NCI-H446 treated with DMSO at 0.1 percent for 48 hours (cell line): Measurements from ENCODE around the gene SLC35F1.

Source experiments
- DNase-seq: peaks from one replicate; lab custom pipeline; 2025; lab: John Stamatoyannopoulos, UW

The SLC35F1 gene

DNA sequence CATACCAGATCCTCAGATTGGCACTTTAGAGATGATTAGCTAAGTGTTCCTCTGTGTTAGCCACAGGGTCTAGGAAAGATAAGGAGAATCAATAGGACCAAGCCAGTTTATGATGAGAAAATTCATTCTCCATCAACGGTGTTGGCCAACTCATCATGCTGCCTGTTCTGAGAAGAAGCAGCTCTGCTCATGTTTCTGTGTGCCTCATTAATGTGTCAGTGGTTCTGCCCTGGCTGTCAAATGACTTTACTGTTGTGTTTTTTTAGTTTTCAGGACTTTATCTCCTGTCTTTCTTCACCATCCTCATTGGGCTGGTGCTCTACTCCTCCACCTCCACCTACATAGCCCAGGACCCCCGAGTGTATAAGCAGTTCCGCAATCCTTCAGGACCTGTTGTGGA is 406.7 kb downstream of the SLC35F1 start:
- no peak for DNase-seq

DNA sequence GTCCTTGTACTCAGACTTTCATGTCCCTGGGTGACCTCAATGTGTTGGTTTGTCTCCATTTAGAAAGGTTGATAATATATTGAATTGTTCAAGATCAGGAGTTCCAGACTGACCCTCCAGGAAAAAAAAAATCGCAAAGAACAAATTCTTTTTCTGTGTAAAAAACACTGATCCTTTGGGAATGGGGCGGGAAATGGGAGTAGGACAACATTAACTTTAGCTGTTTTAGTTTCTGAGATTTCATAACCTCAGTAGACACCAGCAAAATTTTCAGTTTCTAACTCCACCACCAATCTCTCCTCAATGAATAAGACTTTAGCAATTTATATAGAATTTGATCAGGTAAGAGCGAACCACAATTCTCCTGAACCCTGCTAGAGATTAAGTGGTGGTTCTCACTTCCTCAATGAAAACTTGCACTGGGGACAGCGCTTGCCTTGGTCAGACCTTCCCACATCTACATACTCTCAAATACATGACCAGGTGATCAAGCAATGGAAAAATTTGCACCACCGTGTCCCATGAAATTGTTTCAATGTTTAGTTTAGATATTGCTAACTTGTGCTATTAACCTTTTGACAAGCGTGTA is 409.8 kb downstream of the SLC35F1 start:
- DNase-seq, result no peak

DNA sequence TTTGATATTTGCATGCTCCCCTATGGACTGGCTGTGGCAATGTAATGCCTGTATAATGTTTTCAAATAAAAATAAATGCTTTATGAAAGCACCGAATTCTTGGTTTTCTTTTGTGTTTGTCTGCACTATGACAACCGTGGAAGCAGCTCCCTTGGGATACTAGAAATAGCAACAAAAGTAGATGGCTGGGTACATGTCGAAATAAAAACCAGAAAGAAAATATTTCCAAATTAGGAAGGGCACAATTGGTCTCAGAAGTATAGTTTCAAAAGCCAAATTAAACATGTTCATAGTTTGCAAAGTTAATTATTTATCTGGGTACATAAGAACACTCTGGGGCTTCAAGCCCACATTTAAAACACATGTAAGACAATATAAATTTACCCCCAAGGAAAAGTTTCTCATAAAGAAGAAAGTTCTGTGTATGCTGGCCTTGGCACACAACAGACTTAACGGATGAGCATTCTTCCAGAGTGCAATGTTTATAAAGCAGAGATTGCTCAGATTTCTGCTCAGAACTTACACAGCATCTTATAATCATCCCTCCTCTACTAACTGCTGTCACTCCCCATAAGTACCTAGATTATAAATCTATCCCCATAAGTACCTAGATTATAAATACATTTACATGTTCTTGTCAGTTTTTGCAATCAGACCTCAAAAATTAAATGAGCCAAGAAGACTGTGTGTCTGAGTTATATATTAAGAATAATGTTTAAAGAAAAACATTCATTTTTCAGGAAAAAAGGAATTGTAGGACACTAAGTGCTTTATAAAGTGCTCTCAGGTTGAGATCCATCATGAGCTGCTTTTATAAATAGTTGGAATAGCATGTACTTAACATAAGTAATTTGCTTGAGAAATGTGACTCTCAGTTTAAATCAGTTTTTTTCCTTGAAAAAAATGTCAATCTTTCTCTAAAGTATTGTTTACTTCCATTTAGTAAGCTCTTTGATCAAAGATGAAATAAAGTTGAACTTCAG is 410.8 kb downstream of the SLC35F1 start:
- DNase-seq, result no peak

DNA sequence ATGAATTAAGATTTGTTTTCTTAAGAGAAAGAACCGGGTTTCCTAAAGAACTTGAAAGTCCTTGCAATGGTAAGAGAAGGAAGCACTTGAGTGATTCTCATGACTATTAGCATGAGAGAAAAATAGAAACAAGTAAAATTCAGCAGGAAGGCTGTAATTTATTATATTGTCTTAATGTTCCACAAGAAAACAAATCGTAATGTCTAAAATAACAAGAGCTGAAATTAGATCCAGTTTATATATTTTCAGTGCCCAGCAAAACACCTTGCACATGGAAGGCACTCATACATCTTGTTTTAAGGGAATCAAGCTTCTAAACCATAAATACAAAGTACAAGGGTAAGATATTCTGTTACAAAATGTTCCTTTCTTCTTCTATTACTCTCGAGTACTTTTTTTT is 411.6 kb downstream of the SLC35F1 start:
- no peak for DNase-seq

DNA sequence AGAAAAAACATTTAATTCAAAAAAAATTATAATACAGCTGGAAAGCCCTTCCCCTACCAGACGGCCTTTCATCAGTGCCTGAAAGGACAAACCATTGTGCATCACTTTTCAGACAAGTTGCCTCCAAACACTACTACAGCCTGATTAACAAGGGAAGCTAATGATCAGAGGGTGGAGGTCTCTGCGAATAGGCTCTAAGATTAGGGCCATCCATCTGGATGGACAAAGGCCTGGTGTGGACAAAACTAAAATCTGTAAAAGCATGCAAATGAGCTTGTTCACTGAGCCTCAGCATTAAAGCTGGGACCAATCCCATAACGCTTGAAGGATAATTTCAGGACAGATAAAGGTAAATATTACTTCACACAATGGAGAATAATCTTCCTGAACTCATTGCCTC is 412.4 kb downstream of the SLC35F1 start:
- no peak for DNase-seq

DNA sequence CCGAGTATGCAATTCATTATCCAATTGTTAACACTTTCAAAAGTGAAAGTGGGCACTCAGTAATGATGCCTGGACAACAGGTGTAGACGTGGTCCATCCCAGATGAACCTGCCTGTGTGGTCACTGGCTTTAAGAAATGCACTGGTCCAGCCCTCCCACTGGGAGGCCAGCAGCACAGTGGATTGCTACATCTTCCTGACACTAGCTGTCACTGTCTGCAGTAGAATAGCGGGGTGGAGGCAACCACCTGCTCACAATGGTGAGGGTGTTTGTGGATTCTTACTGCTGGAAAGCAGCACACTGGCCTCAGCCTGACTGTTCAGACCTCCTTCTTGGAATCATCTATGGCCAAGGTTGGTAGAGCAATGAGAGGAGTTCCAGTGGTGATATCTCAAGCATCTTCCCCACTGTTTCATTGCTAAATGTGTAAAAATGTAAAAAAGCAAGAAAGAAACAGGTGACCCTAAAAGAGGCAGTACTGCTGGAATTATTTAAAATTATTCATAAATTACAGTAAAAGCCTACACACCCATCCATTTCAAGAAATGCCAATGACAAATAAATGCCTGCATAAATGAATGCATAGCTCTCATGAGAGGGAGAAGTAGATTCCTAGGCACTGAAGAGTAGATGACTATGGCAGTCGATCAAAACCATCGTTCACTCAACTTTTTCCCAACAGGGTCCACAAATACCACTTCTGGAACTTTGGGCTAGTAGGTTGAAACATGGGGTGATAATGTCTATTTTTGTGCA is 413.0 kb downstream of the SLC35F1 start:
- no peak for DNase-seq

DNA sequence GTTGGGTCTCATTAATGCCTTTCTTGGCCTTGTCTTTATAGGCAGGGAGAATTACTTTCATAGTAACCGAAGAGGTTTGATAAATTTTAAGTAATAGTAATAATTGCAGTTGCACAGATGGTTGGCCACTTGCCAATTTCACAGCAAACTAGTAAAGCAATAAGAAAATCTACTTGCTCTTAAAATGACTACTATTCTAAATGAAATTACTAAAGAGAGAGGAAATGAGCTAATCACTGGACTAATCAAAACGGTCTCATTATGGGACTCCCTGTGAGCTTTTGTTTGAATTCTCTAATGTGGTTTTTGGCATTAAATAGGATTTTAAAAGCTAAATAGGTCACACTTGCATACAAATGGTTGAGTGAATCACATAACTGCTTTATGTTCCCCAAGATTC is 413.6 kb downstream of the SLC35F1 start:
- no peak for DNase-seq

DNA sequence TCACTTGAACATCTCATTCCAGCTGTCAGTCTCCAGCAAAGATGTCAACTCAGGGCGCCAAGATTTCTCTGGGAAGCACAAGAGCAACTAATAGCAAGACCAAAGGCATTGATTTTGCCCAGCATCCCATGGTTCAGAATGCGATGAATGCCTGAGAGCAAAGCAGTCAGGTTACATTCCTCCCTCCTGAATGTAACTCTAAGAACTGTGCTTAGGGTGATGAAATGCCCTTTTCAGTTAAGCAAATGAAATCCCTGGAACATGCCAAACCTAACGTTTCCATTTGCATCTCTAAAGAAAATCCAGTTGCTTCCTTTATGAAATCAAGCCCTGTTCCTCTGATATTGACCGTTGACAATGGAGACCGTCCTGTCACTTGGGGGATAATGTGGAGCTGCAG is 417.1 kb downstream of the SLC35F1 start:
- DNase-seq, result no peak

DNA sequence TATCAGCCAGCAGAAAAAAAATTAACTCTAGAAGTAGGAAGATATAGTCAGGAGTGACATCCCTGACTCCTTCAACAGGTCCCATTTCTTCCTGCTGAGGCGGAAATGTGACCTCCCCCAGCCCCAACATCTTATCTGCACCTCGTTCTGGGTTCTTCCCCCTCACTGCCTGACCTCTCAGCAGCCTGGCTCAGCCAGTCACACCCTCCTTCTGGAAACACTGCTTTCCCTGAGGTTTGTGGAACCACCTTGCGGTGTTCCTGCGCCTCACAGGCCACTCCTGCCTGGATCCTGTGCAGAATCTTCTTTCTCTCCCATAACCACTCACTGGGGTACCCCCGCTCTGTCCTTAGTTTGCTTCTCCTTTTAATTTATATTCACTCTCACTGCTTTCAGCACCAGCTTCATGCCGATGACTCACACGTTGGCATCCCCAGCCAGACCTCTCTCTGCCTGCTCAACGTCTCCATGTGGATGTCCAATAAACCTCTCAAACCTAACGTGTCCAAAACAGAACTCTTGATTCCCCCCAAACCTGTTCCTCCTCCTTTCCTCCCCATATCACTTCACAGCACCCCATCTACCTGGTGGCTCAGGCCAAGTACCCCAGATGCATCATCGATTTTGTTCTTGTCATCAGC is 418.3 kb downstream of the SLC35F1 start:
- DNase-seq, result no peak

DNA sequence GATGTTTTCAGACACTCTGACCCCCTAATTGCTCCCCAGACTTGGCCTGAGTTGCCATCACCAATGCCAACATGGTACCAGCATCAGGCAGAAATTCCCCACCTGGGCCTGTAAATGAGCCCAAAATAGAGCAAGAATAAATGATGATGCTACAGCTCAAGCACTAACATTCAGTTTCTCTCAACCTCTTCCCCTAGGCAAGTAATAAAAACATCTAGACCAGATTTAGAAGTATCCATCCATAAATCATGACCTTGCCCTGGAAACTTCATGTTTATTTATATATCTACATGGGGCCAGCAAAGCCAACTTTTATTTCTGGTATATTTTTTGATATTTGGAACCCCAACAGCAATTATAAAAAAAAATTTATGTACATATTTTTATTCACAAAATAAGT is 419.6 kb downstream of the SLC35F1 start:
- no peak for DNase-seq

DNA sequence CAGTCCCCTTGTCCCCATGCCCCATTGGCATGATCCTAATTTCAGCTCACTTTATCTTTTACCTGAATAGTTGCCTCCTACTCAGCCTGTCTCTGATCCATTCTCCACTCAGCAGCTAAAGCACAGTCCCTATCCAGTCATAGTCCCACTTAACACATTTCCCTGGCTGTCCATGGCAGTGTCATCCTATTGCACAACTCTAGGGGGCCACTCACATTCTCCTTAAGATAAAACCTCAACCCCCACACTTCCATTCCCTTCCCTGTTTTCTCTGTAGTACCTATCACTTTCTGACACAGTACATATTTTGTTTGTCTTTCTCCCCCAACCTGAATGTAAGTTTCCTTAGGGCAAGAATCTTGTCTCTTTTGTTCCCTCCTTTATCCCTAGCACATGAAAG is 420.2 kb downstream of the SLC35F1 start:
- DNase-seq, result no peak

DNA sequence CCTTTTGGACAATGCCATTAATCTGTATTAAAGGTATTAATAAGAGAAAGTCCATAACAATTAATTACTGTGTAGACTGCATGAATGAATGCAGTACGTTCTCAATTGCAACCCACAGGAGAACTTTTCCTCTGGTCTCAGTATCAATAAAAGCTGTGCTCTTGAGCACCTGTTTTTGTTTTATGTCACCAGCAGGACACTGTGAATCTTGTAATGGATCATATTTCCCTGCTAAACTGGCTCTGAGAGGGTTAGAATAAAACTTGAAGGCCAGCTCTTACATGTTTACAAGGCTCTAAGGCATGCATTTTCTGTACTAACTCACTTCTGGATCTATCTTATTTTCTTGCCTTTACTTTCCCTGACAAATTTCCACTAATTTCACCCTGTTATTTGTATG is 426.7 kb downstream of the SLC35F1 start:
- no peak for DNase-seq

DNA sequence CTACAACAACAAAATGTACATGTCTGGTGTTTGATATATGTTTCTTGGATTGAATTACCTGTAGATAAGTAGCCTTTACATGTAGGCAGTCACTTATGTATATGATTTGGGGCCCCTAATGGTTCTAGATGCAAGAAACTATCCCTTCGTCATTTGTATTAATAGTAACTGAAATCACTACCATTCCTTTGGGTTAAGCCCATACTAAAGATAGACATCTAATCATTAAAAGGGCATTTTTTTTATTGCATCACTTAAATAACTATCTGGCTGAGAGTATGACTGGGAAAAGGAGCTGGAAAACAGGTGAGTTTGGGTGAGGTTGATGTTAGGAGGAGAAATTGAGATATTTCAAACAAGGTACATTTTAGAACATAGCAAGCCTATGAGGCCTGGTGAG is 427.6 kb downstream of the SLC35F1 start:
- DNase-seq, result no peak

DNA sequence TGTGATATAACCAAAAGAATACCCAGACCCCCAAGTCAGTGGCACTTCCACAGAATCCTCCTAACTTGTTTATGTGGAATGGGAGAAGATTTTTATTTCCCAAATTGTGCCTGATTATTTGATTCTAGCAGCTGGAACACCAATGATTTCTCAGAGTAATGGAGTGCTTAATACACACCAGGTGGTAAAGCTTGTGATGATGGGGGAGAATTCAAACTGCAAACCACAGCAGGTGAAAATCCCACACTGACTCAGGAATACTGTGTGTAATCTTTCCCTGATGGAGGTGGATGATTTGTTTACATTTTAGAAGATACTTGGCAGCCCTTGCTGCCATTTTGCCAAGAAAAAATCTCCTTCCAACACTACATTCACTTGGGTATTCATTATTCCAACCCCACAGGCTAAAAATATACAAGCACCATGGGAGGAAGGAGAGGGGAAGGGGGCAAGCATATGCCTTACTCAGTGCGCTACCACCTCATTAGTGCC is 428.3 kb downstream of the SLC35F1 start:
- DNase-seq, result peak; percentile 33

DNA sequence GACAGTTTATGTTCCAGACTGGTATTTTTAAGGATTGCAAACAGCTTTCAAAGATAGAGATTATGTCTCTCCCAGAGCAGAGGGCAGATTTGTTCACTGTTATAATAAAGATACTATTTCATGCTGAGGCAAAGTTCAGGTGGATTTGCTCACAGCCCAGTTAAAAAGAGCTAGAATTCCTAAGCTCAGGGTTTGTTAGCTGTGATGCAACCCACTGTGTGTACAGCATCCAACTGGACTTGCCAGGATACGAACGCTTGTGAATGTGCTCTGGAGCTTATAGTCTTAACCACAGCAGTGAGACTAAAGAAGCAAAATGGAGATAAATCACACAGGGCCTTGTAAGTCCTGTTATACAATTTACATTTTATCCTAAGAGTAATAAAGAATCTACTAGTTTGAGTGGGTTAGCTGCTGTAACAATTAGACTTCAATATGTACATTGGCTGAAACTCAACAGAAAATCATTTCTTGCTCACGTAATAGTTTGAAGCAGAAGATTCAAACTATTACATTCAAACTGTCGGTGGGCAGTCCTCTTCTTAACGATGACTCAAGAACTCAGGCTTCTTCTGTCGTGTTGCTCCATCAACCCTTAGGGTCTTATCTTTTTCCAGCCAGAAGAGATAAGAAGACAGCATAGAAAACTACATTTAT is 437.1 kb downstream of the SLC35F1 start:
- DNase-seq, result no peak

DNA sequence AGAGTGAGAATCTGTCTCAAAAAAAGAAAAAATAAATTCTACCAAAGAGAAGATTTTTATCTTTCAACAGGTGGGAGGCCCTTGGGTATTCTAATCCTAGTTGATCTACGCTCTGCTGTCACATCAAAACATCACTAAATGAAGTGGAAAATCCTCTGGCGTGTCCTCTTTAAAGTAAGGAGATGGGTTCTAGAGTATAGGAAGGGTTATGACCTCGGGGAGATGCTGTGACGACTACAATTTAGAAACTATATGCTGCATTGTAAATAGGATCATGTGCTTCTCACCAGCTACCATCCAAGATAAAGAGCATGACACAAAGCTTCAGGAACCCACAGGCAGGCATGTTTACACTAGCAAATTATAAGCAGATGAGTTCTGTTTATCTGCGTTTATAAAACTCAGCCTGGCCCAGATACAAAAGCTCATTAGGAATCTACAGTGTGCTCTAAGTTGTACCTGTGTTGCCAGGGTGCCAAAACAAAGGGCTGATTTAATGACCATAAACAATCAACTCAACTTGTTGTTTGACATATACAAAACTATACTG is 443.9 kb downstream of the SLC35F1 start:
- DNase-seq, result no peak

DNA sequence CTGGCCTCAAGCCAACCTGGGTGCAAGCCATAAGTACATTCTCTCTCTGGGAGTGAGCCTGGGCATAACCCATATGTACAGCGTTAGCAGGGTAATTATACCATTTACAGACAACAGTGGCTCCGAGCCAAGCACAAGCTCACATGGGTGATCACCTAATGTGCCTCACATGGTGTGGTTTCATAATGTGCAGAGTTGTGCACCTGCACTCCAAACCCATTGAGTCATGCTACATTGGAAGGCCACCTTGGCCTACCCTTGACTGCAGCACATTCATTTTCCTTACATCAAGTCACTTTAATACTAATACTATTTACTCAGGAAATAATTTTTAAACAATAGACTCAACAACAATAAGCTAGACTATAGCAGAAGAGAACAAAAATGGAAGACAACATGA is 446.5 kb downstream of the SLC35F1 start:
- DNase-seq, result no peak

DNA sequence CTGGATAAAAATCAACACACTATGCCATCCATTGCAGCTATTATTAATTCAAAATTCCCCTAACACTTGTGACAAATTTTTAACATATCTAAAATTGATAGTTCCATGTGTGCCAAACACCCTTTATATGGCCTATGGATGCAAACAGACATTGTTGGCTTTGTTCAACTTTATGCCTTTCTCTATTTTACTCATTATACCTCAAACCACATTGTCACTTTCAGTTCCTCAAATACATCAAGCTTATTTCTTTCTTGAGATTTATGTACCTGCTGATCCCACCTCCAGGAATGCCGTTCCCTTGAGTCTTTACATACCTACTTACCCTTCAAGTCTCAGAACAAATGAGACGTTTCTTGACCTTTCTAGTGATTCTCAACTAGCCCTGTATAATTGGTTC is 447.6 kb downstream of the SLC35F1 start:
- no peak for DNase-seq

DNA sequence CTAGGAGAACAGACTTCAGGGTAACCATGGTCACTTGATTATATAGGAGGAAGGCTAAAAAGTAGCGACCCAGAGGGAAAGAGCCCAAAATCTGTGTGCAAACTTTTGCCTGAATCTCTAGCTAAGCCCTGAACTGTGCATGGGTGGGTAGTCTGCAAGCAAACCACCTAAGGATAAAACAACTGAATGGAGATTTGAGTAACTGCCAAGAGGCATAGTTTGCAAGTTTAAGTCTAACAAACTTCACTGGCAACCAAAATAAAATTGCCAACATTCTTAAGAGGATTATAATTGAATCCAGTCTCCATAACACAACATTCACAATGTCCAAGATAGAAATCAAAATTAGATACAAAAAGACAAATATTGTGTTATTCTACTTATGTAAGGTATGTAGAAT is 449.0 kb downstream of the SLC35F1 start:
- no peak for DNase-seq

DNA sequence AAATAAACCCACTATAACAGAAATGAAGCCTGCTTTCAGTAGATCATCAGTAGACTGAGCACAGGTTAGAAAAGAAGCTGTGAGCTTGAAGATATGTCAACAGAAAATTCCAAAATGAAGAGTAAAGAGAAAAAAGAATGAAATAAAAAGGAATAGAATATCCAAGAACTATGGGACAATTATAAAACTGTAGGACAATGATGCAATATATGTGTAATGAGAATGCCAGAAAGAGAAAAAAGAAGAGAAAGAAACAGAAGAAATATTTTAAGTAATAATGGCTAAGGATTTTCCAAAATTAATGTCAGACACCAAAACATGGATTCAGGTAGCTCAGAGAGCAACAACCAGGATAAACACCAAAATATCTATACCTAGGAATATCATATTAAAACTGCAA is 449.6 kb downstream of the SLC35F1 start:
- DNase-seq, result no peak
